Glutamatergic neuron (in vitro differentiated cells): ENCODE results near the gene RASGRP2. TPM values are rescaled to one million over a fixed set of nuclear protein-coding genes. Genes with fewer than 3 reads are reported as not detected.

Experiments used
- DNase-seq: peaks from one replicate; pipeline ENCODE4 v3.0.0; 2022
- H3K27ac Mint-ChIP-seq: one replicate; pipeline ENCODE4 v1.8.0; 2020; ENCODE audit warnings: mild to moderate bottlenecking, mixed read lengths, inconsistent platforms; ENCODE audit not compliant: unreplicated experiment
- H3K27me3 Mint-ChIP-seq: one replicate; pipeline ENCODE4 v1.8.0; 2020; ENCODE audit warnings: mild to moderate bottlenecking, moderate library complexity, mixed read lengths, inconsistent platforms; ENCODE audit not compliant: unreplicated experiment
- H3K36me3 Mint-ChIP-seq: one replicate; pipeline ENCODE4 v1.8.0; 2020; ENCODE audit warnings: mild to moderate bottlenecking, mixed read lengths, inconsistent platforms; ENCODE audit not compliant: unreplicated experiment
- H3K4me1 Mint-ChIP-seq: one replicate; pipeline ENCODE4 v1.8.0; 2020; ENCODE audit warnings: mild to moderate bottlenecking, low read depth, mixed read lengths, inconsistent platforms; ENCODE audit not compliant: unreplicated experiment
- H3K4me3 Mint-ChIP-seq: one replicate; pipeline ENCODE4 v1.8.0; 2020; ENCODE audit warnings: mild to moderate bottlenecking, mixed read lengths, inconsistent platforms; ENCODE audit not compliant: unreplicated experiment
- H3K9me3 Mint-ChIP-seq: one replicate; pipeline ENCODE4 v1.8.0; 2020; ENCODE audit warnings: mild to moderate bottlenecking, moderate library complexity, mixed read lengths, inconsistent platforms; ENCODE audit not compliant: unreplicated experiment
- total RNA-seq: library from RNA; stranded (reverse); fragmentation: NEBNext Ultra II Directional; extraction: Animal tissue kit (Norgen Biotek cat#: 25700); gene quantifications from one replicate; pipeline ENCODE4 v1.2.1, GENCODE V29; 2021; ENCODE audit not compliant: unreplicated experiment
- TF ChIP-seq, protein P1 (sequence below): fragments of 200-600 bp; sonication (generic); IDR thresholded peaks from one replicate; pipeline ENCODE4 v1.5.0; 2021; ENCODE audit not compliant: partially characterized antibody, unreplicated experiment

Gene RASGRP2
- total RNA-seq, 1 donor from 2014 or later: 2.9 TPM

- Mint-ChIP-seq H3K27me3 (peaks cover 28% of the 10 kb centered on the region), H3K27ac (no peak overlapping the region), H3K9me3 (peaks cover 11% of the 10 kb centered on the region), H3K36me3 (no peaks in the 10 kb centered on the region), H3K4me3 (peak overlapping the region; percentile 59), H3K4me1 (peaks cover 34% of the 10 kb centered on the region)
- TF ChIP-seq, protein P1, sequence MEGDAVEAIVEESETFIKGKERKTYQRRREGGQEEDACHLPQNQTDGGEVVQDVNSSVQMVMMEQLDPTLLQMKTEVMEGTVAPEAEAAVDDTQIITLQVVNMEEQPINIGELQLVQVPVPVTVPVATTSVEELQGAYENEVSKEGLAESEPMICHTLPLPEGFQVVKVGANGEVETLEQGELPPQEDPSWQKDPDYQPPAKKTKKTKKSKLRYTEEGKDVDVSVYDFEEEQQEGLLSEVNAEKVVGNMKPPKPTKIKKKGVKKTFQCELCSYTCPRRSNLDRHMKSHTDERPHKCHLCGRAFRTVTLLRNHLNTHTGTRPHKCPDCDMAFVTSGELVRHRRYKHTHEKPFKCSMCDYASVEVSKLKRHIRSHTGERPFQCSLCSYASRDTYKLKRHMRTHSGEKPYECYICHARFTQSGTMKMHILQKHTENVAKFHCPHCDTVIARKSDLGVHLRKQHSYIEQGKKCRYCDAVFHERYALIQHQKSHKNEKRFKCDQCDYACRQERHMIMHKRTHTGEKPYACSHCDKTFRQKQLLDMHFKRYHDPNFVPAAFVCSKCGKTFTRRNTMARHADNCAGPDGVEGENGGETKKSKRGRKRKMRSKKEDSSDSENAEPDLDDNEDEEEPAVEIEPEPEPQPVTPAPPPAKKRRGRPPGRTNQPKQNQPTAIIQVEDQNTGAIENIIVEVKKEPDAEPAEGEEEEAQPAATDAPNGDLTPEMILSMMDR: no peak
- DNase-seq: no peak
These were observed 23.1 kb downstream of the RASGRP2 start for GRCh38 chr11:64720640-64721358.

- Mint-ChIP-seq H3K4me1 (peaks cover 33% of the 10 kb centered on the region), H3K4me3 (peak overlapping the region; percentile 59), H3K27me3 (peaks cover 26% of the 10 kb centered on the region), H3K9me3 (peaks cover 13% of the 10 kb centered on the region), H3K27ac (no peak overlapping the region), H3K36me3 (no peaks in the 10 kb centered on the region)
- TF ChIP-seq, protein P1: no peak
- no peak for DNase-seq
These were observed 23.8 kb downstream of the RASGRP2 start for GRCh38 chr11:64720167-64720566.

DNA sequence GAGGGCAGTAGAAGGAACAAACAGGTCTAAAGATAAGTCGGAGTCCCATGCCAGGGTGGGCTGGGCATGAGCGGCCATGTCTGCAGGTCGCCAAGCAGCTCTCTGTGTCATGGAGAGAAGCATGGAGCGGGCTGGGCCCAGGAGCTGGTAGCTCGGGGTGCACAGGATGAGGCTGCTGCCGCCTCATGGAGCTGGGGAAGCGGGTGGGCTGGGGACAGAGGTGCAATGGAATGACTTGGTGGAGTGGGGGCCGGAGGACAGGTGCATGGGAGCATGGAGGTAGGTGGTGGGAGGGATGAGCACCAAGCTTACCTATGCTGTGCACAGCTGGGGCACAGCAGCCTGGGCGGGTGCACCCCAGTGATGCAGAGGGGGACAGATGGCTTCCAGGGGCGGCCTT is 24.5 kb downstream of the RASGRP2 start:
- Mint-ChIP-seq H3K4me3 (no peak overlapping the region), H3K27me3 (peaks cover 27% of the 10 kb centered on the region), H3K36me3 (no peaks in the 10 kb centered on the region), H3K4me1 (peaks cover 36% of the 10 kb centered on the region), H3K27ac (no peak overlapping the region), H3K9me3 (peaks cover 13% of the 10 kb centered on the region)
- TF ChIP-seq, protein P1: no peak
- DNase-seq: no peak

- Mint-ChIP-seq H3K27me3 (peaks cover 26% of the 10 kb centered on the region), H3K4me3 (no peak overlapping the region), H3K36me3 (no peaks in the 10 kb centered on the region), H3K9me3 (peaks cover 9% of the 10 kb centered on the region), H3K27ac (no peak overlapping the region), H3K4me1 (peaks cover 34% of the 10 kb centered on the region)
- TF ChIP-seq, protein P1: no peak
- no peak for DNase-seq
These were observed 25.2 kb downstream of the RASGRP2 start for GRCh38 chr11:64718780-64719124.

DNA sequence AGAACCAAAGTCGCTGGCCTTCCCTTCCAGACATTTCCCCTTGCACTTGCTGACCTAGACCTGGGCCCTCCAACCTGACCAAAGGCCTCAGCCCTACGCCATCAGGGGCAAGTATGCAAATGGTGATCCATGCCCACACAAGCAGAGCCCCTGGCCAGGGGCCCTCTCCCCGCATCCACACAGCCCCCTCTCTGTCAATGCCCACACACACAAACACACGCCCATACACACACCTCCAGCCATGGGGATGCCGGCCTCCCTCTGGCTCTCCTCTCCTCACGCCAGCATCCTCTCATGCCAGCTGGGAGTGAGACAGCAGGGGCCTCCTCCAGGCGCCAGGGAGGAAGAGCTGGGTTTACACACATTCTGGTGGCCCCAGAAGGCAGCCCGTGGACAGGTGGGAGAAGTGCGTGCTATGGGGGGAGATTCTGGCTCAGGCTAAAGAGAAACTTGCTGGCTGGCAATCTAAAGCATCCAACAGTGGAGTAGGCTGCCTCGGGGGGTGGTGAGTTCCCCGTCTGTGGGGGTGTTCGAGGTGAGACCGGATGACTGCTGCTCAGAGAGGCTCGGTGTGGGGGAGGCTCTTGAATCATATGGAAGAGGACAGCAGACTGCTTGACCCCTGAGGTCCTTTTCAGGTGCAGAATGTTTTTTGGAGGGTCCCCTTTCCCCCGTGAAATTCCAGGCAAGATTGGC is 25.7 kb downstream of the RASGRP2 start:
- Mint-ChIP-seq H3K4me1 (peaks cover 34% of the 10 kb centered on the region), H3K36me3 (no peaks in the 10 kb centered on the region), H3K27ac (no peak overlapping the region), H3K27me3 (peaks cover 26% of the 10 kb centered on the region), H3K4me3 (no peak overlapping the region), H3K9me3 (peaks cover 9% of the 10 kb centered on the region)
- no peak for DNase-seq
- TF ChIP-seq, protein P1: no peak
